ENCODE measurements around the gene SYK.

DNA sequence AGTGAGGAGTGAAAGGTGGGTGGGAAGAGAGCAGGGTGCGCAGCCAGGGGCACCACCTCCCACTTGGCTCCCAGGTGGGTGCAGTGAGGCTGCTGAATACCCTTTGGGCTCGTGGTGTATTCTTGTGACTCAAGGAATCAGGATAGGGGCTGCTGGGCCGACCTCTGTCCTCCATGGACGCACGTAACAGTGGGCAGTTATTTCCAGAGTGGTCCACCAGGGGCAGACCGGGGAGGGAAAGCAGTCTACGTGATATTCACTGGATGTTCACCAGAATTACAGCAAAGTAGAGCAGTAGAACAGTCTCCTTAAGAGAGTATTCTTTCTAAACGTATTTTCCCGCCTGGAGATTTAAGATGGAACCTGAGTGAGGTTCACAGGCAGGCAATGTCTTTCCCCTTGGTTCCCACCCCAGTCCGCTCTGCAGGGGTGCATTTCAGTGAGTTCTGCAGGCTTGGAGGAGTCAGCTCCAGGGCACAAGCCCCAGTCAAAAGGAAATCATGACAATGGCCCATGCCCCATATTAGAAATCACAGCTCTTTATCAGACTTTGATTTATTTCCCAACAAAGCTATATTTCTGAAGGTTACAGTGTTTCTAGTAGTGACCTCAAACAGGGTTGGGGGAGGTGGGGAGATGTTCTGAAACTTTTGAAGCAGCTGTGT lies 88.7 kb downstream of the SYK start:
- TF ChIP-seq, protein P1, sequence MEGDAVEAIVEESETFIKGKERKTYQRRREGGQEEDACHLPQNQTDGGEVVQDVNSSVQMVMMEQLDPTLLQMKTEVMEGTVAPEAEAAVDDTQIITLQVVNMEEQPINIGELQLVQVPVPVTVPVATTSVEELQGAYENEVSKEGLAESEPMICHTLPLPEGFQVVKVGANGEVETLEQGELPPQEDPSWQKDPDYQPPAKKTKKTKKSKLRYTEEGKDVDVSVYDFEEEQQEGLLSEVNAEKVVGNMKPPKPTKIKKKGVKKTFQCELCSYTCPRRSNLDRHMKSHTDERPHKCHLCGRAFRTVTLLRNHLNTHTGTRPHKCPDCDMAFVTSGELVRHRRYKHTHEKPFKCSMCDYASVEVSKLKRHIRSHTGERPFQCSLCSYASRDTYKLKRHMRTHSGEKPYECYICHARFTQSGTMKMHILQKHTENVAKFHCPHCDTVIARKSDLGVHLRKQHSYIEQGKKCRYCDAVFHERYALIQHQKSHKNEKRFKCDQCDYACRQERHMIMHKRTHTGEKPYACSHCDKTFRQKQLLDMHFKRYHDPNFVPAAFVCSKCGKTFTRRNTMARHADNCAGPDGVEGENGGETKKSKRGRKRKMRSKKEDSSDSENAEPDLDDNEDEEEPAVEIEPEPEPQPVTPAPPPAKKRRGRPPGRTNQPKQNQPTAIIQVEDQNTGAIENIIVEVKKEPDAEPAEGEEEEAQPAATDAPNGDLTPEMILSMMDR (IDR thresholded peaks at IDR 0.05), result no peak
- TF ChIP-seq POLR2A (IDR thresholded peaks at IDR 0.05), result no peak
